COLO829 (cell line): ENCODE data around the gene DNAH10.
"Not testable (repeated sequence)": the region's sequence is repeated elsewhere in the genome, so short reads cannot be mapped to it uniquely, and the experiment has no call there.

Experiments used
- DNase-seq: peaks from one replicate; pipeline ENCODE4 v3.0.0; 2012; ENCODE audit warnings: low spot score

DNAH10 gene

DNA sequence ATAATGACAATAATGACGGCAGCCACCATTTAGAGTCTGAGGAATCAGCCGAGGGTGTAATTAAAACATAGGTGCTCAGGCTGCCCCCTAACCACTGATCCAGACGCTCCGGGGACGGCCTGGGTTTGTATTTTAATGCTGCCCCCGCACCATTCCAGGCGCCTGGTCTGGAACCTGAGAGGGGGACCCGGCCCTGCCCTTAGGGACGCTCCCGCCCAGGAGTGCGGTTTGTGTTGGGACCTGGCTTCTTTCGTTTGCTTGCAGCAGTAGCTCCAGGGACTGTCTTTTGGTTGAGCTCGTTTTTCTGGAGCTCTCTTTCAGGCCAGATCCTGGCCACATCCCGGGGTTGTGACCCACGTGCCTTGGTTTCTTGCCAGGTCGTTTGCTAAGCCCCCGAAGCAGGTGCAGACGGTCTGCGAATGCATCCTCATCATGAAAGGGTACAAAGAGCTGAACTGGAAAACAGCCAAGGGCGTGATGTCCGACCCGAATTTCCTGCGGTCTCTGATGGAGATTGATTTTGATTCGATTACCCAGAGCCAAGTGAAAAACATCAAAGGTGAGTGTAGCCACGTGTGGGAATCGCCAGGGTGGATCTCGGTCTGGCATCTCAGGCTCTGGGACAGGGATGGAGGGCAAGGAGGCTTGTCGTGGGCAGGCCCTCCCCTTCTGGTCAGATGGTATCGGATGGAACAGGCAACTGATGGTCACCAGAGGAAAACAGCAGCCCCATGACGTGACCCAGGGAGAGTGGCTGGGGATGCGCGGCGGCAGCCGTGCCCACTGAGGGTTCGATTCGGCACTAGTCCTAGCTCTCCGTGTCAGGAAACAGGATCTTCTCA lies 147.0 kb downstream of the DNAH10 start:
- DNase-seq, result no peak

DNA sequence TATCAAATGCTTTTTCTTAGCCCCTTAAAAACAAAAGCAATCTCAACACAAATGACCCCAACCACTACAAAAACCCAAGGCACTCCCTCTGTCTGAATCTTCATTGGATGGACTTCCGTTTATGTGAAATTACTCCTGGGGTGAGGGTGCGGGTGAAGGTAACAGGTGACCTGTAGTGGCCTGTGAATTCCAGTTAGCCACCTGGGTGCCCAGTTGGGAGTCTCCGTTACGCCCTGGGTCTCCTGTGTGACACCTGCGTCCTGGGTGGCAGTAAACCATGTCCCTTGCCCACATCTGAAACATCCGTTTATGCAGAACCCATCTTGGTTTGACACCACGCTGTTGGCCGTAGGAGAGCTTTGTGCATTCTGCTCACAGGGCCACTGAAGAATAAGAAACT lies 148.0 kb downstream of the DNAH10 start:
- no peak for DNase-seq

DNA sequence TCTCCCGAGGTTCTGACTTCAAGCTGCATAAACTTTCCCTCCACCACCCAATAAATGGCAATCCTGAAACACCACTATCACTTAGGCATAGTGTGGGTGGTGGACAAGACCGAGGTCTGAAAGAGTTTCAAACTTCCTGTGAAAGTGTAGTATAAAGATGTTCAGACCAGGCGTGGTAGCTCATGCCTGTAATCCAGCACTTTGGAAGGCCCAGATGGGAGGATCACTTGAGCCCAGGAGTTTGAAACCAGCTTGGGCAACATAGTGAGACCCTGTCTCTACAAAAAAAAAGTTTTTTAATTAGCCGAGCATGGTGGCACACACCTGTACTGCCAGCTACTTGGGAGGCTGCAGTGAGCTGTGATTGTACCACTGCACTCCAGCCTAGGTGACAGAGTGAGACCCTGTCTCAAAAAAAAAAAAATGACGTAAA lies 148.7 kb downstream of the DNAH10 start:
- no peak for DNase-seq

DNA sequence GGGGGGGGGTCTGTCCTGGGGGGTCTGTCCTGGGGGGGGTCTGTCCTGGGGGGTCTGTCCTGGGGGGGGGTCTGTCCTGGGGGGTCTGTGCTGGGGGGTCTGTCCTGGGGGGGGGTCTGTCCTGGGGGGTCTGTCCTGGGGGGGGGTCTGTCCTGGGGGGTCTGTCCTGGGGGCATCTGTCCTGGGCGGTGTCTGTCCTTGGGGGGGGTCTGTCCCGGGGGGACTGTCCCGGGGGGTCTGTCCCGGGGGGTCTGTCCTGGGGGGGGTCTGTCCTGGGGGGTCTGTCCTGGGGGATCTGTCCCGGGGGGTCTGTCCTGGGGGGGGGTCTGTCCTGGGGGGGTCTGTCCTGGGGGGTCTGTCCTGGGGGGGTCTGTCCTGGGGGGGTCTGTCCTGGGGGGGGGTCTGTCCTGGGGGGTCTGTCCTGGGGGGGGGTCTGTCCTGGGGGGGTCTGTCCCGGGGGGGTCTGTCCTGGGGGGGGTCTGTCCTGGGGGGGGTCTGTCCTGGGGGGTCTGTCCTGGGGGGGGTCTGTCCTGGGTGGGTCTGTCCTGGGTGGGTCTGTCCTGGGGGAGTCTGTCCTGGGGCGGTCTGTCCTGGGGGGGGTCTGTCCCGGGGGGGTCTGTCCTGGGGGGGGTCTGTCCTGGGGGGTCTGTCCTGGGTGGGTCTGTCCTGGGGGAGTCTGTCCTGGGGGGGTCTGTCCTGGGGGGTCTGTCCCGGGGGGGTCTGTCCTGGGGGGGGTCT lies 149.7 kb downstream of the DNAH10 start:
- DNase-seq, result not testable (repeated sequence)

DNA sequence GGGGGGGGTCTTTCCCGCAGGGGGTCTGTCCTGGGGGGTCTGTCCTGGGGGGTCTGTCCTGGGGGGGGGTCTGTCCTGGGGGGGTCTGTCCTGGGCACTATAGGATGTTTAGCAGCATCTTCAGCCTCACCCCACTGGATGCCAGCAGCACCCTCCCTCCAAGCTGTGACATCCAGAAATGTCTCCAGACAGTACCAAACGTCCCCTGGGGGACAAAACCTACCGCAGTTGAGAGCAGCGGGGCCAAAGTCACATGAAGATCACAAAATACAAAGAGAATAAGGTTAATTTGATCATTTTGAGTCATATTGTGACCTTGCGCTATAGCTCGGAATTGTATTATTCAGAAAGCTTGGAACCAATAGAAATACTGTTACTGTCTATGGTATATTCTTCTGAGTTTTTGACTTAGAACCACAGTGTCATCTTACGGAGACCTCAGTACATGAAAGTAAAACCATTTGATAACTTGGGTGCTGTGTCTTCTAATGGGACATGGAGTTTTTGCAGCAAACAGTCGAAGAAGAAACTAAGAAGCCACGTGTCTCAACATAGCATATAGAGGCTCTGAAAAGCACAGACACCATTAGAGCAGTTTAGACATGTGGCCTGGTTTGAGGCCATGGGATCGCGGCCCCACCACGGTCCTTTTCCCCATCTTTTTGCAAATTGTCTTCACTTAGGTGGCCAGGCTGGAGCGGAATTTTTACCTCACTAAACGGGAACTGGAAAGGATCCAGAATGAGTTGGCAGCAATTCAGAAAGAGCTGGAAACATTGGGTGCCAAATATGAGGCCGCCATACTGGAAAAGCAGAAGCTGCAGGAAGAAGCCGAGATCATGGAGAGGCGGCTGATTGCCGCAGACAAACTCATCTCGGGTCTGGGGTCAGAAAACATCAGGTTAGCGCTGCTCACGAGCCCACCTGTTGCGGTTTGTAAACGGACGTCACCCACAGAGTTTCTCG lies 150.6 kb downstream of the DNAH10 start:
- DNase-seq, result no peak

DNA sequence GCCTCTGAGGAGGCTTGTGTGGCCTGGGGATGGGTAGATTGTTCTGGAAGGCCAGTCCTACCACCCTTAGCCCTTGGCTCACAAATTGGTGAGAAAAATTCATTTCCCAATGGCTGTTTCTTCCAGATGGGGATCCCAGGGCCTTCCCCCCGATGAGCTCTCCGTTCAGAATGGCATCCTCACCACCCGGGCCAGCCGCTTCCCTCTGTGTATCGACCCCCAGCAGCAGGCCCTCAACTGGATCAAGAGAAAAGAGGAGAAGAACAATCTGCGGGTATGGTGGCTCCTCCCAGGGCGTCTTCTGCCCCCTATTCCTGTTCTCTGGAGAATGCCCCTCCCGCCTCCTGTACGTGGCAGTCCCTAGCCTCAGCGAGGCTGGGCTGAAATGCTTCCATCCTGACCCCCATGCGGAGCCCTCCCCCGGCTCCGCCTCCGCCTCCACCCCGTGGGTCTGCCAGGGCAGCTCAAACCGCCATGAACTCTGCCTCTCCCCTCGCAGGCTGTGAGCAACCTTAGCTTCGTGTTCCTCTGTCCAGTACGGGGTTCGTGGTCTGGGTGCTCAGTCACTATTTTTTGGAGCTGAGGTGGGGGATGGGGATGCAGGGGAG lies 152.7 kb downstream of the DNAH10 start:
- DNase-seq, result no peak

DNA sequence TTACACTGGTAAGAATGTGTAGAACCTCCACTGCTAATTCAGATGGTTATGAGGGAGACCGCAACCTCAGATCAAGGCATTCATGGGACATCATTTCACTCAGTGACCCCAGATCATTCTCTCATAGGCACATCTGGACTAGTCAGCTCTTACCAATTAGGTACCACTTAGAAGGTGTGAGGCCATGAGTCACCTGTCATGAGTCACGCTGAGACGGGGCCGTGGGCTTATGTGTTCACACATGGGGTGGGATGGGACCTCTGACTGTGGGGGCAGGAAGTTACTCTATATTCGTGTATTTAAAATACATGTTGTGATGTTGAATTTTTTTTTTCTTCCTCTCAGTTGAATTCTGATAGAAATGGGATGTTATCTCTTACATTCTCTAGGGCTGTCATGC lies 154.6 kb downstream of the DNAH10 start:
- DNase-seq, result no peak

DNA sequence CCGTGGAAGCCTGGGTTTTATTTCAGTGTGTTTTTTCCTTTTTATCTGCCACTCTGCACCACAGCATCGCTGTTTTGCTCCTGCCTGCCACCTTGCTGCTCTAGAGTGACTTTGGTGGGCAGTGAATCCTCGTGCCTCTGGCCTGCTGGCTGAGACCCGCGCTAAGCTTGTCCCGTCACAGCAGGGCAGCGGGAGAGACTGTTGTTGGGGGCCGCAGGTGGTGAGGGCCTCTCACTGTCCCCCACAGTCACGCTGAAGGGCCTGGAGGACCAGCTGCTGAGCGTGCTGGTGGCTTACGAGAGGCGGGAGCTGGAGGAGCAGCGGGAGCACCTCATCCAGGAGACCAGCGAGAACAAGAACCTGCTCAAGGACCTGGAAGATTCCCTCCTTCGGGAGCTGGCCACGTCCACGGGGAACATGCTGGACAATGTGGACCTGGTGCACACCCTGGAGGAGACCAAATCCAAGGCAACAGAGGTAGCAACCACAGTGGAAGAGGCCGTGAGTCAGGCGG lies 155.3 kb downstream of the DNAH10 start:
- no peak for DNase-seq

DNA sequence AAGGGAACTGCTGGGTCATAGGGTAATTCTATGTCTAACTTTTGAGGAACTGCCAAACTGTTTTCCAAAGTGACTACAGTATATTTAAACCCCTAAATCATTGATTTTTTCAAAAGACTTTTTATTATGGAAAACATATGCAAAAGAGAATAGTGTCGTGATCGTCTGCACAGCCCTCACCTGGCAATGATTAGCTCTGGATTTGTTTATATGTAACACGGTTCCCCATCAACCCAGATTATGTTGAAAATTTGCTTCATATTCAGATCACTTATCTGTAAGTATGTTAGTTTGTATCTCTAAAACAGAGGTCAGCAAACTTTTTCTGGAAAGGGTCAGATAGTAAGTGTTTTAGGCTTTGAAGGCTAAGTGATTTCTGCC lies 157.9 kb downstream of the DNAH10 start:
- DNase-seq, result no peak

DNA sequence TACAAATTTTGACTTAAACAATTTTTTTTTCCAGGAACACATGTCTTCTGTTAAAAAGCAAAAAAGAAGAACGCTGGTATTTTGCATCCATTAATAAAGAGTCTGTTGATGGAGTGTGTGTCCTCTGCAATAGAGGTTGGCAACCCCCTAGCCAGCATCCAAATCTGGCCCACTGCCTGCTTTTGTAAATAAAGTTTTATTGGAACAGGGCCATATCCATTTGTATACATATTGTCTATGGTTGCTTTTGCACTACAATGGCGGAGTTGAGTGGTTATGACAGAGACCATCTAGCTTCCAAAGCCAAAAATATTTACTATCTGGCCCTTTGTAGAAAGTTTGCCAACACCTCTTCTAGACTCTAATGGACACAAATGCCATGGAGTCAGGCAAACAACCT lies 160.9 kb downstream of the DNAH10 start:
- no peak for DNase-seq

DNA sequence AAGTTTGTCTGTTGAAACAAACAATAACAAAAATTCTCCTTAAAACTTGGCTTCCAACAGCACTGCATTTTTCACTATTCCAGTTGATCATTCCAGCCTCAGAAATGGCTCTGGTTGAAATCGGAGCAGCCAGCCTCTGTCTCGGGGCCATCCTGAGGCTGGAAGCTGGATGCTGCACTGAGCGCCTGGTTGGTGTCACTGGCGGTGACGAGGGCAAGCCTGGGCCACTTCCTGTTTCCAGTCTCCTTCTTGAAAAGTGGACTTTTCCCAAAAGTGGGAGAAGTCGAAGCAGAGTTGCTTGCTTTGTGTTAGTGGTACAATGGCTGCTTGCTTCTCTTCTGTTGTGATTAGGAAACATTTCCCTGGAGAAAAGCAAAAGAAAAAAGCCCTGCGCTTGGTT lies 161.8 kb downstream of the DNAH10 start:
- DNase-seq, result no peak

DNA sequence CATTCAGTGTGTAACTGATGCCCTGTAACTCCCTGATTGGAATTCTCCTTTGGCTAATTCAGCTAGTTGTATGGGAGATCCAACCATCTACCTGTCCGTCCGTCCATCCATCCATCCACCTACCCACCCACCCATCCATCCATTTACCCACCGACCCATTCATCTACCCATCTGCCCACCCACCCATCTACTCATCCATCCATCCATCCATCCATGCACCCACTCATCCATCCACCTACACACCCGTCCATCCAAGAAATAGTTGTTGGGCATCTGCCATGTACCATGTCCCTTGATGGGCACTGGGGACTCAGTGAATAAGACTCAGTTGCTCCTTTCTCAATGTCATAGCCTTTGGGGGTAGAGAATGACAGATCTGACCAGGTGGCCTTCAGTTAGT lies 162.4 kb downstream of the DNAH10 start:
- no peak for DNase-seq

DNA sequence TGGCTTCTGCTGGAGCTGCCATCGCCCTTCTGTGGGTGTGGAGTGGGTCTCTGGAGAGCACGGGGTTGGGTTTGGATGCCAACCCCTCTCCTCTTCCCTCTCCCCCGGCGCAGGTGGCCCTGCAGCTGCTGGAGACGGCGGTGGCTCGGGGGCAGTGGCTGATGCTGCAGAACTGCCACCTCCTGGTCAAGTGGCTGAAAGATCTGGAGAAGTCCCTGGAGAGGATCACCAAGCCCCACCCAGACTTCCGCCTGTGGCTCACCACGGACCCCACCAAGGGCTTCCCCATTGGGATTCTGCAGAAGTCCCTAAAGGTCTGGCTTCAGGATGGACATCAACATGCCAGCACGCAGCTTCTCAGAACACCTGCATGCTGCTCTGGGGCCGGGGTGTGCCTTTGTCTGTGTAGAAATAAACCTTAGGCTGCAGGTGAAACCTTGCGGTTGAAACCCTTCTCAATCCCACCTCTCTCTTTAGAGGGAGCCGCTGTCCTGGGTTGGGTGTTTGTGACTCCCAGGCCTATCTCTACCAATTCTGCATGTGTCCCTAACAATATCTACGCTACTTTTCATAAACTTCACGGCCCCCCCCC lies 166.3 kb downstream of the DNAH10 start:
- no peak for DNase-seq

DNA sequence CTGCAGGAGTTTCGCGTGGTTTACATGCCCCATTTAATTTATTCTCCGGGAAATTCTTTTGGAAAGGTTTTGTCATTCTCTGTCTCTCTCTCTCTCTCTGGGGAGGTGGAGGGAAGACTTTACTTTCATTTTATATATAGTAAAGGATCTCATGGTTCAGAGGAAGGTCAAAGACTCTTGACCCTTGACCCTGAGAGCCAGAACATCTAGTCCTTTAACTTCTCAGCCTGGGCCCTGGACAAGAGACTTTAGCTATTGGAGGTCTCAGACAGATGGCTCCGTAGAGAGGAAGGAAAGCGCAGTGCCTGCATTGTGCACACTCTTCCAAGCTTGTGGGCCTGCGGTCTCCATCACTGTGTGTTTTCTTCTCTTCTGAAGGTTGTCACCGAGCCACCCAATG lies 166.8 kb downstream of the DNAH10 start:
- no peak for DNase-seq

DNA sequence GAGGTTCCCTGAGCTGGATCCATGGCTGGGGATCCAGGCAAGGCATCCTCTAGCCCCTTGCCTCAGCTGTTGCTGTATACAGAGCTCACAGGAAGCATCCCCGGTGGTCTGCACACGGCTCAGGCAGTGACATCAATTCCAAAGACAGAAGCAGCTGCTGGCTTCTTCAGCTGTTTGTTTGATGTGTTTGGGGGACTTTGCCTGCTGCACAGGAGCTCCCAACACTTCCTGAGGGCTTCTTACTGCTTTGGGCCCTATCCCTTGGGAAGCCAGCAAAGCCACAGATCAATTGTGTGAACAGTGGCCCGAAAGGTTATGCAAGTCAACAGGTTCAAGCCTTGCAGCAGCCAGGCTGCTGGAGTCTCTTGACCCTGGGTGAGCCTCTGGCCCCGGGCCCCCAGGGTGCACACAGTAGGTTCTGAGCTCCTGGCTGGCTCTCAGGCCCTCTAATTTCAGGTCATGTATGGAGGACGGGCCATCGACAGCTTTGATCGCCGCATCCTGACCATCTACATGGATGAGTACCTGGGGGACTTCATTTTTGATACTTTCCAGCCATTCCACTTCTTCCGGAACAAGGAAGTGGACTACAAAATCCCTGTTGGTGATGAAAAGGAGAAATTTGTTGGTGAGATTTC lies 168.0 kb downstream of the DNAH10 start:
- no peak for DNase-seq

DNA sequence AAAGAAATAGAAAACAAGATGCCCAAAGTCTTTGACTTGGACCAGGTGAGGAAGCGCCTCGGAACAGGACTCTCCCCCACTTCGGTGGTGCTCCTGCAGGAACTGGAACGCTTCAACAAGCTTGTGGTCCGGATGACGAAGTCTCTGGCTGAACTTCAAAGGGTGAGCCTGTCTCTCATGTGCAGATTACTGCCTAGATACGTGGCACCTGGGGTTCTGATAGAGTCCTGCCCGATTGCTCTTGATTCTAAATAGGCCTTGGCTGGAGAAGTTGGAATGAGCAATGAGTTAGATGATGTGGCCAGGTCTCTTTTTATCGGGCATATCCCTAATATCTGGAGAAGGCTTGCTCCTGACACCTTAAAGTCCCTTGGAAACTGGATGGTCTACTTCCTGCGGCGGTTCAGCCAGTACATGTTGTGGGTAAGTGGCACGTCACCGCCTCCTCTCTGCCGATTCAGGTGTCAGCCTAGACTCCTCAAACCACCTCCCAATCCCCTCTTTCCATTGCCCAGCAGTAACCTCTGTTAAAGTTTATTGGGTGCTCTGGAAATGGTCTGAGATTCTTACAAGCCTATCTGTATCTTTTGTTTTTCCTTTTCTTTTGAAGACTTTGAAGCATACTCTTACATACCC lies 169.7 kb downstream of the DNAH10 start:
- DNase-seq, result no peak

DNA sequence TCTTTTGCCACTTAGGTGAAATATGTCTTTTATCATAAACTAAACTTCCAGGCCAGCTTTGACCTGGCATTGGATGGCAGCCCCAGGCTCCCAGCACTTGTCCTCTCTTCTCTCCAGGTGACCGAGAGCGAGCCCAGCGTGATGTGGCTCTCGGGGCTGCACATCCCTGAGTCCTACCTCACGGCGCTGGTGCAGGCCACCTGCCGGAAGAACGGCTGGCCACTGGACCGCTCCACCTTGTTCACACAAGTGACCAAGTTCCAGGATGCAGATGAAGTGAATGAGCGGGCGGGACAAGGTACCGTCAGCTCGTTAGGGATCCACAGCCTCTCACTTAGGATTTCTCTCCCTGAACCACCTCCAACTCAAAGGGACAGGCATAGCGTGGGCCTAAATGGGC lies 171.1 kb downstream of the DNAH10 start:
- no peak for DNase-seq

DNA sequence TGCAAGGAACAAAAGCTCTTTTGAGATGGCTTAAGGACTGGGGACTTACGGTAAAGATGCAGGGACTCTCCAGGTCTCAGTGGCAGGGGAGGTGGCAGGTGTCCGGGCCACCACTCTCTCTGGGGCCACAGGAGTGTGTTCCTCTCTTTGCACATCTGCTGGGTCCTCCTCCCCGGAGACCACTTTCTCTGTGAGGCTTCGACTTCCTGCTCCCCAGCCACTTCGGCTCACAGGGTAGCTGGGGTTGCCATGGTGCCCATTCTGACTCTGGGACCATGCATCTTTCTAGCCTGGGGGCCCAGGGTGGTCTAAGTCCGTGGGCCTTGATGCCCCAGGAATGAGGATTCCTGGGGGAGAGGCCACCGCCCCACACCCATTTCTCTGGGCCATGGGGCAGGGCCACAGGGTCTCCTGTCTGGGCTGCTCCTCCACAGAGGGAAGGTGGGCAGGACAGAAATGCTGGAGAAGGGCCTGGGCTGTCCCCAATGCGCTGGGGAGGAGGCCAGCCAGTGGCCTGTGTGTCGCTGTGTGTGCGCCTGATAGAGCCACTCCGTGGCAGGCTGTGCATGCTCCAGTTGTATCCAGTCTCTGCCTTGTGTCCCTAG lies 172.0 kb downstream of the DNAH10 start:
- DNase-seq, result no peak

DNA sequence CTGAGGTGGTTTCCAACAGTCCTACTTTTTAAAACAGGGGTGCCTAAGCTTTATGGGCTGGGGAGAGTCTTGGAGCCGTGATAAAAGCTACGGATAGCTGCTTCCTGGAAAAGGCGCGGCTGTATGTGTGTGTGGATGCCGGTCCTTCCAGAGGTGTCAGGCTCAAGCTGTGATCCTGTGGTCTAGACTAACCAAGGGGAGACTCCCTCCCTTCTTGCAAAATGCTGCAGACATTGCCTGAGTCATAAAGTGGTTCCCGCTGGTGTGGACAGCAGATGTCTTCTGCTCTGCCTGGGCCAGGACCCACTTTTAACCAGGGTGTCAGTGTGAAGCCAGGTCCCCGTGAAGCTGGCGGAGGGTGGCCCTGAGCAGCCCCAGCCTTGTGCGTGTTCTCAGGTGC lies 172.7 kb downstream of the DNAH10 start:
- DNase-seq, result no peak

DNA sequence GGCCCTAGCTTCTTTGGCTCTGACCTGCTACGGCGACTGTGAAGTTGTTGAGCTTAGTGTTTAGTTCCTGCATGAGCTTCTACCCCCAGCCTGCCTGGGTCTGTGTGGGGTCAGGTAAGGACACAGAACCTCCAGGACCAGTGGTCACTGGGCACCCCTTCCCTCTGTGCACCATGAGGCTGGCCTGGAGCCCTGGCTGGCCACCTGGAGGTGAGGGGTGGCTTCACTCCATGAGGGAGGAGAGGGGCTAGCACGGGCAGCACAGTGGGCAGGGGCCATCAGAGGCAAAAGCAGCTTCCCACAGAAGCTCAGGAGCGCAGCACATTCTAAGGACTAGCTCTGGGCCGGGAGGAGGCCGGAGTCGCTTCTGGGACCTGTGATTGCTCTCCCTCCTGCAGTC lies 173.9 kb downstream of the DNAH10 start:
- DNase-seq, result no peak
